GM23248 (cell line): ENCODE measurements around the gene PRR5L.

Experiments
- EZH2 ChIP-seq: fragments of 200-600 bp; sonication (generic); IDR thresholded peaks from 2 replicates; pipeline ENCODE4 v1.6.1; 2018; ENCODE audit warnings: antibody characterized with exemption, mild to moderate bottlenecking; ENCODE audit not compliant: insufficient read depth, poor library complexity, severe bottlenecking
- EZH2phosphoT487 ChIP-seq: fragments of 200-600 bp; sonication (generic); IDR thresholded peaks from 2 replicates; pipeline ENCODE4 v1.6.1; 2018; ENCODE audit warnings: antibody characterized with exemption, moderate library complexity, mild to moderate bottlenecking, low read depth; ENCODE audit not compliant: insufficient read depth

GRCh38 chr11:36268337-36268985, 27.6 kb upstream of the PRR5L start:
- no peak for TF ChIP-seq EZH2
- TF ChIP-seq EZH2phosphoT487 = no peak
